Measurements from ENCODE around the gene FASTKD2. TPM values are rescaled to one million over a fixed set of nuclear protein-coding genes. Genes with fewer than 3 reads are reported as not detected.

FASTKD2 gene
- total and polyA plus RNA-seq, 2 of the 8 experiments (the other 6 are each of a cell fraction or from before 2014, with no cell fraction given), result 35.7 to 38.5 TPM

GRCh38 chr2:206832873-206833272, 67.5 kb downstream of the FASTKD2 start:
- H3K23me2 ChIP-seq (ENCODE audit: low read depth, low read length), result no peaks in the 10 kb centered on the region
- H3K9me3 ChIP-seq (ENCODE audit: insufficient read depth in 2 of 2, low read depth in 1 of 2, low read length in 1 of 2), result peaks cover 6 to 10% of the 10 kb centered on the region in 2 experiments; a peak in 2 of 4 replicates
- H2BK5ac ChIP-seq (ENCODE audit: low read depth, low read length), result no peak overlapping the region
- H2BK12ac ChIP-seq (ENCODE audit: low read depth, low read length), result no peak overlapping the region
- H4K20me1 ChIP-seq (replicated peaks in 1 of 2; ENCODE audit: control insufficient read depth in 1 of 2, insufficient read depth in 2 of 2, low read length in 2 of 2), result no peaks in the 10 kb centered on the region
- H2BK15ac ChIP-seq (ENCODE audit: low read length), result no peak overlapping the region
- H2AK5ac ChIP-seq (ENCODE audit: low read depth, low read length), result no peak overlapping the region
- H4K91ac ChIP-seq (replicated peaks; ENCODE audit: insufficient read length, low read length), result no peak overlapping the region
- CTCF ChIA-PET (ENCODE audit: partially characterized antibody), result interaction anchor here (0.9 to 5.1 kb wide), 9 partner anchors 9 to 641 kb away, joined by 3 to 41 read pairs (median 3); no protein-coding TSS in a partner anchor
- DNase-seq (ENCODE audit: low read depth in 1 of 2, low spot score in 2 of 2), result no peak
- H2BK20ac ChIP-seq (ENCODE audit: low read length), result no peak overlapping the region
- no peak overlapping the region for H3K56ac ChIP-seq (replicated peaks; ENCODE audit: insufficient read length, low read depth, low read length)
- H3K4me3 ChIP-seq (ENCODE audit: extremely low read depth in 1 of 4, insufficient read depth in 2 of 4, low read depth in 3 of 4, low read length in 4 of 4), result no peak overlapping the region
- no peak overlapping the region for H4K8ac ChIP-seq (ENCODE audit: extremely low read depth, insufficient read depth, low read length)
- peaks cover 0 to 4% (median 0%) of the 10 kb centered on the region in 4 experiments; a peak in 1 of 7 replicates for H3K4me1 ChIP-seq (replicated peaks in 1 of 4; ENCODE audit: control insufficient read depth in 3 of 4, insufficient read depth in 4 of 4, low read length in 3 of 4)
- H3K36me3 ChIP-seq (ENCODE audit: control insufficient read depth in 2 of 4, insufficient read depth in 4 of 4, low read length in 3 of 4), result no peaks in the 10 kb centered on the region
- no peak overlapping the region for H4K5ac ChIP-seq (ENCODE audit: insufficient read length, low read depth, low read length)
- no peak overlapping the region for H3K4ac ChIP-seq (replicated peaks; ENCODE audit: insufficient read length, low read depth, low read length)
- no peaks in the 10 kb centered on the region for H3K79me2 ChIP-seq (ENCODE audit: control insufficient read depth in 1 of 2, insufficient read depth in 2 of 2, low read length in 2 of 2)
- TF ChIP-seq TEAD4 (IDR thresholded peaks at IDR 0.05; ENCODE audit: low read depth, low read length) (no peak), CTCF (IDR thresholded peaks at IDR 0.05; ENCODE audit: control extremely low read depth in 1 of 3, insufficient read depth in 1 of 3, low read depth in 1 of 3, low read length in 3 of 3) (no peak), CHD2 (IDR thresholded peaks at IDR 0.05; ENCODE audit: low read length) (no peak)
- FAIRE-seq, result no peak
- WGBS, 2 experiments (ENCODE audit: extremely low coverage in 1 of 2, insufficient coverage in 1 of 2, insufficient read length in 1 of 2, insufficient replicate concordance in 2 of 2, low coverage in 1 of 2, low lambda C conversion rate in 2 of 2, missing lambda C conversion rate in 1 of 2), result 87% methylated on average over 2 of the region's 2 CpGs; no CpG with 5 or more reads in 1 of the 2 experiments
- H3K27me3 ChIP-seq (replicated peaks in 1 of 4; ENCODE audit: control insufficient read depth in 3 of 4, extremely low read depth in 1 of 4, insufficient read depth in 3 of 4, low read length in 3 of 4), result no peaks in the 10 kb centered on the region
- no peak overlapping the region for H3K9ac ChIP-seq (replicated peaks in 1 of 4; ENCODE audit: extremely low read depth in 1 of 4, low read depth in 3 of 4, low read length in 3 of 4)
- H3K27ac ChIP-seq (ENCODE audit: low read depth, low read length), result no peak overlapping the region
- no peak overlapping the region for H3K18ac ChIP-seq (ENCODE audit: extremely low read depth, low read length)
- H3K23ac ChIP-seq (ENCODE audit: insufficient read length), result no peak overlapping the region
- H3K79me1 ChIP-seq (ENCODE audit: low read depth, low read length), result no peaks in the 10 kb centered on the region
- no peak overlapping the region for H3K4me2 ChIP-seq (ENCODE audit: insufficient read depth in 1 of 2, low read depth in 2 of 2, low read length in 2 of 2)
- no peak overlapping the region for H3K14ac ChIP-seq (ENCODE audit: insufficient read length)
- POLR2A ChIA-PET (ENCODE audit: partially characterized antibody), result interaction anchor here (1.6 kb wide), 1 partner anchor 17 kb away, joined by 3 read pairs; no protein-coding TSS in a partner anchor
- H2AFZ ChIP-seq (ENCODE audit: low read length), result no peak overlapping the region
- H2BK120ac ChIP-seq (replicated peaks; ENCODE audit: low read depth, low read length), result no peak overlapping the region

Data from H1 (cell line).